ENCODE results near the gene MAPK10. TPM values are rescaled to one million over a fixed set of nuclear protein-coding genes. Genes with fewer than 3 reads are reported as not detected.

MAPK10 gene
- total RNA-seq, 1 experiment from 2014 or later: 4.7 TPM

DNA sequence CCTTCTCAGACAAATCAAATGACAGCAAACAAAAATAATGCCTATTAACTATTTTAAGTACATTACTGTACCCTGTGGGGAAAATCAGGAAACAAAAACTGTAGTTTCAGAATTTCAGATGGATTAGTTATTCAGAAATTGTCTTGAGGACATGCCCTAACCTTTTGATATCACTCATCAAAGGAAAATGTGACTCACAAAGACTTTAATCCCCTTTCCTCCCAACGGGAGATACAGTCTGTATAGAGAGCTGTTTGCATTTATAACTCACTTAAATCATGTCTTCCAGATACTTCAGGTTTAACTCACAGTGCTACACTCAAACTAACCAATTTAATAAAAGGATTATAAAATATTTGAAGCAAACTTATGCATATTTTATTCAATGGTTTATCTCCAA is 304.0 kb downstream of the MAPK10 start:
- no peaks in the 10 kb centered on the region for H3K23me2 ChIP-seq (ENCODE audit: insufficient read length, low read depth, low read length, poor library complexity, severe bottlenecking)
- H4K8ac ChIP-seq (replicated peaks; ENCODE audit: insufficient read length, low read depth, low read length): no peak overlapping the region
- no peaks in the 10 kb centered on the region for H3K9me3 ChIP-seq (ENCODE audit: control insufficient read depth, low read depth, low read length)
- peaks cover 2 to 3% of the 10 kb centered on the region in 2 experiments; a peak in 3 of 4 replicates for H3K4me1 Mint-ChIP-seq
- no peaks in the 10 kb centered on the region for H3K4me1 ChIP-seq (ENCODE audit: insufficient read depth, low read length)
- H4K91ac ChIP-seq (ENCODE audit: insufficient read length, low read depth, low read length): no peak overlapping the region
- H3K14ac ChIP-seq (ENCODE audit: insufficient read depth, low read length): no peak overlapping the region
- H3K9me3 Mint-ChIP-seq: no peaks in the 10 kb centered on the region
- no peak overlapping the region for H3K4me2 ChIP-seq (ENCODE audit: insufficient read depth, insufficient read length, low read length)
- DNase-seq: no peak
- H3K9ac ChIP-seq (ENCODE audit: extremely low read depth, insufficient read length, low read length): no peak overlapping the region
- TF ChIP-seq, protein P1, sequence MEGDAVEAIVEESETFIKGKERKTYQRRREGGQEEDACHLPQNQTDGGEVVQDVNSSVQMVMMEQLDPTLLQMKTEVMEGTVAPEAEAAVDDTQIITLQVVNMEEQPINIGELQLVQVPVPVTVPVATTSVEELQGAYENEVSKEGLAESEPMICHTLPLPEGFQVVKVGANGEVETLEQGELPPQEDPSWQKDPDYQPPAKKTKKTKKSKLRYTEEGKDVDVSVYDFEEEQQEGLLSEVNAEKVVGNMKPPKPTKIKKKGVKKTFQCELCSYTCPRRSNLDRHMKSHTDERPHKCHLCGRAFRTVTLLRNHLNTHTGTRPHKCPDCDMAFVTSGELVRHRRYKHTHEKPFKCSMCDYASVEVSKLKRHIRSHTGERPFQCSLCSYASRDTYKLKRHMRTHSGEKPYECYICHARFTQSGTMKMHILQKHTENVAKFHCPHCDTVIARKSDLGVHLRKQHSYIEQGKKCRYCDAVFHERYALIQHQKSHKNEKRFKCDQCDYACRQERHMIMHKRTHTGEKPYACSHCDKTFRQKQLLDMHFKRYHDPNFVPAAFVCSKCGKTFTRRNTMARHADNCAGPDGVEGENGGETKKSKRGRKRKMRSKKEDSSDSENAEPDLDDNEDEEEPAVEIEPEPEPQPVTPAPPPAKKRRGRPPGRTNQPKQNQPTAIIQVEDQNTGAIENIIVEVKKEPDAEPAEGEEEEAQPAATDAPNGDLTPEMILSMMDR (conservative IDR thresholded peaks at IDR 0.05): no peak
- H2BK5ac ChIP-seq (ENCODE audit: insufficient read length, low read length): no peak overlapping the region
- no peak overlapping the region for H3K4ac ChIP-seq (ENCODE audit: low read depth, low read length)
- no peak overlapping the region for H4K5ac ChIP-seq (ENCODE audit: insufficient read length, low read depth, low read length)
- no peak overlapping the region for H3K27ac Mint-ChIP-seq
- H3K36me3 Mint-ChIP-seq (ENCODE audit: insufficient read depth in 1 of 3, low read depth in 3 of 3): no peaks in the 10 kb centered on the region
- no peaks in the 10 kb centered on the region for H4K20me1 ChIP-seq (ENCODE audit: control insufficient read depth, insufficient read depth, insufficient read length)
- H2BK20ac ChIP-seq (ENCODE audit: low read depth, low read length, poor library complexity, severe bottlenecking): no peak overlapping the region
- no peak overlapping the region for H3K4me3 Mint-ChIP-seq
- no CpG with 5 or more reads among the region's 1 CpG for WGBS (ENCODE audit: extremely low coverage, insufficient read length, low lambda C conversion rate)
- no peak overlapping the region for H3K27ac ChIP-seq (ENCODE audit: insufficient read length, low read depth, low read length)
- H3K79me2 ChIP-seq (ENCODE audit: insufficient read depth, low read length): no peaks in the 10 kb centered on the region
- no peak overlapping the region for H3K18ac ChIP-seq (ENCODE audit: insufficient read length, low read depth, low read length)
- no peak overlapping the region for H3T11ph ChIP-seq (ENCODE audit: low read length)
- no peak overlapping the region for H2BK12ac ChIP-seq (ENCODE audit: insufficient read length, low read depth, low read length)
- no peak overlapping the region for H2BK15ac ChIP-seq (ENCODE audit: low read depth, low read length)
- no peak overlapping the region for H2AK5ac ChIP-seq (ENCODE audit: insufficient read length, low read length)
- no peak overlapping the region for H3K56ac ChIP-seq (ENCODE audit: insufficient read length, low read depth, low read length)
- no peaks in the 10 kb centered on the region for H3K79me1 ChIP-seq (ENCODE audit: insufficient read depth, low read depth, low read length, poor library complexity, severe bottlenecking)
- no peak overlapping the region for H2AFZ ChIP-seq (ENCODE audit: low read length)
- H3K27me3 ChIP-seq (ENCODE audit: insufficient read depth, low read length): no peaks in the 10 kb centered on the region
- H2BK120ac ChIP-seq (ENCODE audit: low read depth, low read length, poor library complexity, severe bottlenecking): no peak overlapping the region
- no peaks in the 10 kb centered on the region for H3K27me3 Mint-ChIP-seq (ENCODE audit: low read depth)
- no peak overlapping the region for H3K23ac ChIP-seq (ENCODE audit: insufficient read length, low read depth, low read length)
